ENCODE data around the gene VPS51. TPM values are rescaled to one million over a fixed set of nuclear protein-coding genes. Genes with fewer than 3 reads are reported as not detected.

The VPS51 gene
- total RNA-seq, 1 donor from 2014 or later = 145 TPM

DNA sequence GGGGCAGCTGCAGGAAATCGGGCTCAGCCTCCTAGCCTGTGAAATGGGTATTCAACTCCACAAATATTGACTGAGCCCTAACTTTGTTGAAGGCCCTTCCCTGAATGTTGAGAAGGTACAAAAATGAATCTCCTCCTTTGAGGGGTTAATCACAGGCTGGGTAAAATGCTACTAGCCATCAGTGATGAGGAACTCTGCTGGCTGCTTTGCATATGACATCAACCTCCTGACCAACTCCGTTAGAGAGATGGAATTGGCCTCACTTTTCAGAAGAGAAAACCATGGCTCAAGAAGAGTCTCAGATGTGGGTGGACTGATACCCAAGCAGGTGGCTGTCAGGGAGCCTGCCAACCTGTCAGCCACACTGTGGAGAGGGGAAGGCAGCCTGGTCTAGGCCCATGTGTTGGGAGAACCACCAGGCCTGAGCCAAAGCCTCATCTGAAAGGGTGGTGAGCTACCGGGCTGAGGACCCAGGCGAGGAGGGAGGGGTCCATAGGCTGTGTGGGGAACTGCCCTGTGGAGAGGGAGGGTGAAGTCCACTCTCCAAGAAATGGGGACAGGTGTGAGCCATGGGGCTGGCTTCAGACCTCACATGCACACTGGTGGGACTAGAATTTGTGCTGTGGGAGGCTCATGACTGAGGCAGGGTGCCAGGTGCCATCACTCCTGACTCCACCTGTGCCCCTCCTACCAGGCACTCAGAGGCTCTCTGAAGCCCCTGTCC lies 23.9 kb upstream of the VPS51 start:
- intact Hi-C loops (cut with micrococcal nuclease) = no loop called here

DNA sequence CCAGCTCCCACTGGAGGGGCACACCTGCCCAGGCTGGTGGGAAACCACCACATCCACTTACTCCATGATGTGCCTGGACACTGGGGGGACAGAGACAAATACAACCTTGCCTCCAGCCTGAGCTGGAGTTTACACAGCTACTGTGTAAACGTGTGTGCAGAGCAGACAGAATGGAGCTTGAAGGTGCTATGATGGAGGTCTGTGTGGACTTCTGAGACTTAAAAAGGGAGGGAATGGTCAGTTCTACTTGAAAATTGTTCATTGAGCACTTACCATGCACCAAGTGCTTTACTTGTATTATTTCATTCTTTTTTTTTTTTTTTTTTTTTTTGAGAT lies 23.4 kb upstream of the VPS51 start:
- intact Hi-C loops (cut with micrococcal nuclease) = no loop called here

DNA sequence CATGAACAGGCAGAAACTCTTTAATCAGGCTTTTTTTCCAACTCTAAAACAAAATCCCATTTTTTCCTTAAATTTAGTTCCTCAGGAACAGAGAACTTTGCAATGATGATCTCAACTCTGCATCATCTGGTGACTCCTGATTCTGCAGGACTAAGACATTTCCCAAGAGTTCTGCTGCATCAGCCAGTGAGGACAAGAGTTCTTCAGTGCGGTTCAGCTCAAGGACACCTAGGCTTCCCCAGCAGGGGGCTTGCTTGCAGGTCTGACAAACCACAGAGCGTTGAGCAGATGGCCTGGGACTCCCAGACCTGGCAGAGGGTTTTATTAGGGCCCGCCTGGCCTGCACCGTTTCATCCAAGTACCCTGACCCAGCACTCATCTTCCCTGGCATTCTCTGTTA lies 18.6 kb upstream of the VPS51 start:
- intact Hi-C loops (cut with micrococcal nuclease) = no loop called here

DNA sequence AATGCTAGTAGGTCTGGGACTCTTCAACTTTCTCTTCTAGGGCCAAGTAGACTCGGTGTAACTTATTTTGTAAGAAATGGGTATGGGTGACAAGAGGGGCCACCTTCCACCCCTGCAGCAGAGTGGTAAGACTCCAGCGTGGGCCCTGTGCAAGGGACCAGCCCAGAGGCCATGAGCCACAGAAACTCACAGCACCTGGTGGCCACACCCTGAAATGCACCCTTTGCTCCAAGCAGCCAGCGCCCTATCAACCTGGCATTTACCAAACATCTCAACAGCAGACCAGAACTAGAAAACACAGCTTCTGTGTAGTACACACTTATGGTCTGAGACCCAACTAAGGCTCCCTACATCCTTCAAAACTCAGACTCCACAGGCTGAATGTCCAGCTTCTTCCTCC lies 17.9 kb upstream of the VPS51 start:
- intact Hi-C loops (cut with micrococcal nuclease) = loop anchor here (1.0 kb wide), 3 partner anchors 51 to 231 kb away; partner anchors contain the start of gene SNX15

DNA sequence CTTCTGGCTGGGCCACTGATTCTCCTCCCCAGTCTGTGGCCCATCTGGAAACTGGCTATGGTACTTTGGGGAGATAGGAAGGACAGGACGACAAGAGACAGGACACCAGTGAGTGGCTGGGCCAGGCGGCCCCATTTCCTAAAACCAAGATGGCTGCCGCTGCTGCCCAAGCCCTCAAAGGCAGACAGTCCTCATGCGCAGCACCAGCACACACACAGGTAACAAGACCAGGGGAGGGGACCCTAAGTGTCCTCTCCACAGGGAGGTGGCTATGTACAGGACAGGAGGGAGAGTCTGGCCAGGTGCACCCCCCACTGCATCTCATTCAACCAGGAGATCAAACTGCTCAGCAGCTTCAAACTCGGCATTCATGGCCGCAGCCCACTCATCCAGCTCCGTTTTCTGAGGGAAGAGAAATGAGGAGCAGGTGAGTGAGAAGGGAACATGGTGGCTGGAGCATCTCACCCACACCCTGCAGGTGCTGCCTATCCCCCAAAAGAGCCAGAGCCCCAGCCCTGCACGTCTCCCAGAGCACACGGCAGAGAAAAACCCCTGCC lies 17.1 kb upstream of the VPS51 start:
- intact Hi-C loops (cut with micrococcal nuclease) = loop anchor here (1.0 kb wide), 3 partner anchors 52 to 232 kb away; partner anchors contain the start of gene SNX15

DNA sequence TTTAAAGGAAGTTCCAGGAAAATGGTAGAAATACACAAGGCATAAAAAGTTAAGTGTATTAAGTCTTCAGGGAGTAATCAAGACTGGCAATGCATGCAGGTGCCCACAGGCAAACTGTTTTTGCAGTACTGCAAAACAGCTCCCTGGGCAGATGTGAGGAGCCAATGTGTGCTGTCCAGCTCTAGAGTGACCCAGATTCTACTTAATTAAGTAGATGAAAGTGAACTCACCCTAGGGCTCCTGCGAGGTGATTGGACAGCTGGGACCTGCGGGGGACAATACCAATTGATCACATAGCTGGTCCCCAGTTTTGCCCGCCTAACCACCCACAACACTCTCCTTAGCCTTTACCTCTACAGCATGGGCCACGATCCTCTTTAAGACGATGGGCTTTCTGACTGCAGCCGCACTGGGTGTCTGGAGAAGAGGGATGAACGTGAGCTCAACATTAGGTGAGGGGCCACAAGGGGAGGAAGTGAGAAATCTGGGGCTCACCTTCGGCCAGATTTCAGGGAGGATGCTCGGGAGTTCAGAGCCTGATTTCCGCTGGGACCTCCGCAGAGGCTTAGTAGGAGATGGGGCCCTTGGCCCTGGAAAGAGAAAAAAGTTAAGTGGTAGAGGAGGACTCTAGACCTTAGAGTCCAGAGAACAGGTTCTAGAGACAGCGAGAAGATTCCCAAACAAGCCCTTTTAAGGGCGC lies 12.7 kb upstream of the VPS51 start:
- intact Hi-C loops (cut with micrococcal nuclease) = loop anchor here (1.0 kb wide), 1 partner anchor 205 kb away; the partner anchor contains the start of gene EHD1

DNA sequence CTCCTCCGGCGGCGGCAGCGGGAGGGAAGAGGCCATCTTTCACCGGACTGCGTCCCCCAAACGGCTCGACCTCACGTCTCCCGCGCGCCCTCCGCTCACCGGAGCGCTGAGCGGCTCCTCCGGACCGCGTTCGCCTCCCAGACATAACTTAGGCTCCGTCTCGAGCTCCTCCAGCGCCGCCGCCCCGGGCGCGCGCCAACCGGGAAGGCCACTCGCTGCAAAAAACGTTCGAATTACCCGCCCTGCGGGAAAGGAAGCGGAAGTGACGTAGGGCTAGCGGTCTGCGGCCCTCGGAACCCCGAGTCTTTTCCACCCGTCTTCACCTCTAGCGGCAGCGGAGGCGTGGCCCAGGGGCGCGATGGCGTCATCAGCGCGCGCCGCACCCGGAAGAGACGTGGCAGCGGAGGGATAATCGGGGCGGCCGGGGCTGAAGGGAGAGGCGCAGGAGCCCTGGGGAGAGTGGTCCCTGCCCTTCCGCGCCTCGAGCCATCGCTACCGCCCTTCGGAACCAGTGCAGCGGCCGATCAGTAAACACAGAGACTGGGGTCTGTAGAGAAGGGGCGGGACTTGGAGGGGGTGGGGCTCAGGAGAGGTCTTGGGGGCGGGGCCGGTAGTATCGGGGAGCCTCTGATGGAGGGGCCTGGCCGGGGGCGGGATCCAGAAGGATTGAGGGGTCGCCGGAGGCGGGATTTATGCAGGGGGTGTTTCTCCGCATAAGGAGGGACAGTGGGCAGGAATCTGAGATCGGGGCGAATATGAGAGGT lies 12.0 kb upstream of the VPS51 start, which contains the start of the genes CDCA5 and ZFPL1:
TSS of gene CDCA5 (minus strand) at position 207 of the 764 bp plus-strand sequence. CDS start at position 145, 62 bp downstream.
TSS of gene ZFPL1 (plus strand) at position 389 of the 764 bp plus-strand sequence. CDS start 477 bp downstream, outside the sequence.
- intact Hi-C loops (cut with micrococcal nuclease) = loop anchor here (1.0 kb wide), 14 partner anchors 12 to 531 kb away; partner anchors contain the start of genes ATG2A, EHD1, FAU and MRPL49

DNA sequence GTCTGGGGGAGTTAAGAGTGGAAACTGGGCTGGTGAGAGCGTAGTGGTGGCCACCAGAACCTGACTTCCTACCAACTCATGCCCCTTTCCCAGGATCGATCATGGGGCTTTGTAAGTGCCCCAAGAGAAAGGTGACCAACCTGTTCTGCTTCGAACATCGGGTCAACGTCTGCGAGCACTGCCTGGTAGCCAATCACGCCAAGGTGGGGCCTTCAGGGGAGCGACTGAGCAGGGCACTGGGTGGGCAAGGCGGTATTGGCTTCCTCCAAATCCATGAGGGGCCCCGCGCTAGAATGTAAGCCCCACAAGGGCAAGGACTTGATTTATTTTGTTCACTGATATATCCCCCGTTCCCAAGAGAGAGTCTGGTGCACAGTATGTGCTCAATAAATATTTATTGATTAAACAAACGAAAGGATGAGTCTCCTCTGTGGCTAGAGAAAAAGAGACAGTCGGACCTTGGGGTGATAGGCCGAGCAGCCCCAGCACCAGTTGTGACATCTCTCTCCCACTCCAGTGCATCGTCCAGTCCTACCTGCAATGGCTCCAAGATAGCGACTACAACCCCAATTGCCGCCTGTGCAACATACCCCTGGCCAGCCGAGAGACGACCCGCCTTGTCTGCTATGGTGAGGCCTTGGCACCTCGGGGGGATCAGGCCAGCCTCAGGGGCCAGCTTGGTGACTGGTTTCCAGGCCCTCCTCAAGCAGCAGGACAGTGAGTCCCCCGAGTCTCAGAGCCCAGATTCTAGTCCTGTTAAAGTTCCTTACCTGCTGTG lies 11.2 kb upstream of the VPS51 start:
- intact Hi-C loops (cut with micrococcal nuclease) = loop anchor here (1.0 kb wide), 13 partner anchors 12 to 531 kb away; partner anchors contain the start of genes ATG2A, FAU, MRPL49 and PCNX3

DNA sequence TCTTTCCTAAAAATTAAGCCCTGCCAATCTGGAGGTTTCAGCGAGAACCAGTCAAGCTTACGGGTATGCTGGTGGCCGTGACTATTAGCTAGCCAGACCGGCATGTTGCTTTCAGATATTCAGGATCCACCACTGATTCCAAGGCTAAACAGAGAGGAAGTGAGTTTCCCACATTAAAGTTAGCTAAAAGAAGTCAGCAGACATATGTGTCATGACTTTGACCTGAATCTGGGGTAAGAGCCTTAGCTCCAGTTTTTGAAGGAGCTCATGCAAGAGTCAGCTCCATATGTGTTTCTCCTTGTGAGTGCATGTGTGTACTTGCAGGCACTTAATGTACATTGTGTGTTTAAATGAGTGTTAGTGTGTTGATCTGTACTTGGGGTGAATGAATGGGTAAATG lies 10.6 kb upstream of the VPS51 start:
- intact Hi-C loops (cut with micrococcal nuclease) = no loop called here

DNA sequence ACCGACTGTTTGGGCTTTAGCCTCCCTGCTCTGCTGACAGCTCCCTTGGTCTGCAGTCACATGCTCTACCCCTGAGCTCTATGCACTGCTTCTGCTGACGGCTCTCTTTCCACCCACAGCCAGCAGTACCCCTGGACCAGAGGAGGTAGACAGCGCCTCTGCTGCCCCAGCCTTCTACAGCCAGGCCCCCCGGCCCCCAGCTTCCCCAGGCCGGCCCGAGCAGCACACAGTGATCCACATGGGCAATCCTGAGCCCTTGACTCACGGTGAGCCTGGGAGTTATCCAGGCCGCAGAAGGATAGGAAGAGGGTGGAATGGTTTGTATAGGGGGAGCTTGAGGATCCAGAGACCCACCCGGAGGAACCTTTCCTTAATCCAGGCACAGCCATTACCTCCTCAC lies 9.2 kb upstream of the VPS51 start:
- intact Hi-C loops (cut with micrococcal nuclease) = no loop called here

DNA sequence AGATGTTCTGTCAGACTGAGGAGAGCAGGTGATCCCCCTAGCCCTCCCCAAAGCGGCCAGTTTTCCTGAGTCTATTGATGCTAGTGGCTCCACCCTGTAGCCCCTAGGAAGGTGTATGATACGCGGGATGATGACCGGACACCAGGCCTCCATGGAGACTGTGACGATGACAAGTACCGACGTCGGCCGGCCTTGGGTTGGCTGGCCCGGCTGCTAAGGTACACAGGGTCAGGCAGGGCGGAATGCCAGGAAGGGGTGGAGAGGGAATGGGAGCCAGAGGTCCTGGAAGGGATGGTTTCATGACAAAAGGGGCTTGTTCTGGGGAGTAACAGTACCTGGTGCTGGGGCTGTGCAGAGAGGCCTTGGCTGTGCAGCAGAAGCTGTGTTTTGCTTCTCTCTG lies 8.8 kb upstream of the VPS51 start:
- intact Hi-C loops (cut with micrococcal nuclease) = no loop called here

DNA sequence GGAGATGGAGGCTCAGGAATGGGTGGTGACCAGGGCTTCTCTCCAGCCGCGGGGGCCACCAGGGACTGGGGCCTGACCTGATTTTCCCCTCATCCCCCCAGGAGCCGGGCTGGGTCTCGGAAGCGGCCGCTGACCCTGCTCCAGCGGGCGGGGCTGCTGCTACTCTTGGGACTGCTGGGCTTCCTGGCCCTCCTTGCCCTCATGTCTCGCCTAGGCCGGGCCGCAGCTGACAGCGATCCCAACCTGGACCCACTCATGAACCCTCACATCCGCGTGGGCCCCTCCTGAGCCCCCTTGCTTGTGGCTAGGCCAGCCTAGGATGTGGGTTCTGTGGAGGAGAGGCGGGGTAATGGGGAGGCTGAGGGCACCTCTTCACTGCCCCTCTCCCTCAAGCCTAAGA lies 8.2 kb upstream of the VPS51 start:
- intact Hi-C loops (cut with micrococcal nuclease) = no loop called here

DNA sequence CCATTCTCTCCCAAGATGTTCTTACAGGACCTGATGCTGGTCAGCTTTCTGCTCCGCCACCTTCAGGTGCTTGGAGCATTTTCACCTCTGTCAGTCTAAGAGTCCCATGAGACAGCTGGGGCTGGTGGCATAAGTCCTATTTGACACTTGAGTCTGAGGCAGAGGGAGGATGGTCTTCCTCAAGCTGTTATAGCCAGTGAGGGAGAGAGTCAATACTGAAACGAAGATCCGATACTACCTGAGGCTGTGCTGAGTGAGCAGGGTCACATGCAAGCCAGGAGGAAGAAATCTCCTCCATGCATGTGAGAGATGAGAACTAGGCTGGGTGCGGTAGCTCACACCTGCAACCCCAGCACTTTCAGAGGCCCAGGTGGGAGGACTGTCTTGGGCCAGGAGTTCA lies 6.4 kb upstream of the VPS51 start:
- intact Hi-C loops (cut with micrococcal nuclease) = no loop called here

DNA sequence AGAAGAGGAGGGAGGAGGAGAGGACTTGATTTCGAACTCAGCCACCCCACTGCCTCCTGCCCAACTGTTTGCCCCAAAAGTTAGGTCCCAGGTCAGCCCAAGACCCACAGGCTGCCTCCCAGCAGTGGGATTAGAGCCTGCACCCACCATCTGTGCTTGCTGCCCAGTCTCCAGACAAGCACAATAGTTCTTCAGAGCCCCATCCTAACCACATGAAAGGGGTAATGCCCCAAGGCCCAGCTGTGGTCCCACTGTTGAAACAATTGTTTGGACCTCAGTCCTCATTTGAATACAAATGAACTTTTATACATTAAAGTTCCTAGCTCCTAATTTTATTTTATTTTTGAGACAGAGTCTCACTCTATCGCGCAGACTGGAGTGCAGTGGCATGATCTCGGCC lies 5.4 kb upstream of the VPS51 start:
- intact Hi-C loops (cut with micrococcal nuclease) = no loop called here

DNA sequence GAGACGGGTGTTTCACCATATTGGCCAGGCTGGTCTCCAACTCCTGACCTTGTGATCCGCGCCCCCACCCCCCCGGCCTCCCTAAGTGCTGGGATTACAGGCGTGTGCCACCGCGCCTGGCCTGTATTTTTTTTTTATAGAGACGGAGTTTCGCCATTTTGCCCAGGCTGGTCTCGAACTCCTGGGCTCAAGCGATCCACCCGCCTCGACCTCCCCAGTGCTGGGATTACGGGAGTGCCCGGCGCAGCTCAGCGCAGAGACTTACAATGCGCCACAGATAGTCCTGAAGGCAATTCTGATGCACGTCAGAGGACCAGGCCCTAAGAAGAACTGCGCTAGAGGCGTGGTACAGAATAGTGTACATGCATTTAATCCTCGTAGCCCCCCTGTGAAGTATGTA lies 587 bp upstream of the VPS51 start:
- intact Hi-C loops (cut with micrococcal nuclease) = no loop called here

DNA sequence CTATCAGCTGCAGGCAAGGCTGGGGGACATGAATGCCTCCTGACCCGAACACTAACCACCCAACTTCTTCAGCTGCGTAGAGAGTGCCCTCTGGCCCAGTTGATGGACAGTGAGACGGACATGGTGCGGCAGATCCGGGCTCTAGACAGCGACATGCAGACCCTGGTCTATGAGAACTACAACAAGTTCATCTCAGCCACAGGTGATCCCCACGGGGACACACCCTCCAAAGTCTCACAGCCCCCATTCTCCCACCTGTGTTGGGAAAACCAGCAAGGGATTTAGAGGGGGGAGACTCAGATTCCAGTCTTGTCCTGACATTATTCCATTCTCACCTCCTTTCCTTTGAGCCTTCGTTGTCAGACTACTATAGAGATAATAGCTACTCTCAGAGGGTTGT lies 912 bp downstream of the VPS51 start:
- intact Hi-C loops (cut with micrococcal nuclease) = loop anchor here (1.0 kb wide), 9 partner anchors 13 to 180 kb away; partner anchors contain the start of genes ATG2A, CDCA5, FAU and MRPL49

DNA sequence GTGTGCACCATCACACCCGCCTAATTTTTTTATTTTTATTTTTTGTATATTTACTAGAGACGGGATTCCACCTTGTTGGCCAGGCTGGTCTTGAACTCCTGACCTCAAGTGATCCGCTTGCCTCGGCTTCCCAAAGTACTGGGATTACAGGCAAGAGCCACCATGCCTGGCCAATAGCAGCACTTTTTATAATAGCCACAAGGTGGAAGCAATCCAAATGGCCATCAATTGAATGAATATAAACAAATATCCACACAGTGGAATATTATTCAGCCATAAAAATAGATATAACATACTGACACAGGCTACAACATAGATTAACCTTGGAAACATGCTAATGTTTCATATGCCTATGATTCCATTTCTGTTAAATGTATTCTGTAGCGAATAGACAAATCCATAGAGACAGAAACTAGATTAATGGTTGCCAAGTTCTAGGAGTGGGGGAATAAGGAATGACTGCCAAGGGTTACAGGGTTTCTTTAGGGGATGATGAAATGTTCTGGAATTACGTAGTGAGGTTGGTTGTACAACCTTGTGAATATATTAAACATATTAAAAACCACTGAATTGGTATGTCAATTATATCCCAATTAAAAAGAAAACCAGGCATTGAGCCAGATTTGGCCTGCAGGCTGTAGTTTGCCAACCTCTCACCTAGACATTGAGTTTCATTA lies 4.8 kb downstream of the VPS51 start:
- intact Hi-C loops (cut with micrococcal nuclease) = no loop called here

DNA sequence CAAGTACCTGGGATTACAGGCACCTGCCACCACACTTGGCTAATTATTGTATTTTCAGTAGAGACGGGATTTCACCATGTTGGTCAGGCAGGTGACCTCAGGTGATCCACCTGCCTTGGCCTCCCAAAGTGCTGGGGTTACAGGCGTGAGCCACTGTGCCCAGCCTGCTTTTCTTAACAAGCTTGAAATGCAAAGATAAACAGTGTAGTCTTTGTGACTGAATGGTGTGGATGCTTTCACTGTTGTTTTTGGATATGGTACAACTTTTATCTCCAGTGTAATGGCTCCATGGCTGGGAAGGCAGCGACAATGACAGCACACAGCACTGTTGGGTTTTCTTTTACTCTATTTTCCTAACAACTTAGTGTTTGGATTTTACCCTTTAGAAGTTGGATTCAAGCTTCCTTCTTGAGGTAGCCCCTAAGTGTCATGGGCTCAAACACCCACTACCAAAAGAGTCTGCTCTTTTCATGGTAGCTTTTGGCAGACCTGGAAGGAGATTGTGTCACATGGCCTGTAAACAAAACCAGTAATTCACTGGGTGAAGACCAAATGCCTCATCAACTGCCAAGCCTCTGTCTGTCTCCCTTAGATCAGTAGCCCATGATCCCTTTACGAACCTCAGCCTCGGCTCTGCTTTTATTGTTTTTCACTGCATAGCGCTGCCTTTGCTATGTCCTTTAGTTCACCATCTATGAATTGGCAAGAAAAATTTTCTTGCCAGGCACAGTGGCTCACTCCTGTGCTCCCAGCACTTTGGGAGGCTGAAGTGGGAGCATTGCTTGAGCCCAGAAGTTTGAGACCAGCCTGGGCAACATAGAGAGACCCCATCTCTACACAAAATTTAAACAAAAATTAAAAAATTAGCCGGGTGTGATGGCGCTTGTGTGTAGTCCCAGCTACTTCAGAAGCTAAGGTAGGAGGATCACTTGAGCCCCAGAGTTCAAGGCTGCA lies 6.4 kb downstream of the VPS51 start:
- intact Hi-C loops (cut with micrococcal nuclease) = no loop called here

DNA sequence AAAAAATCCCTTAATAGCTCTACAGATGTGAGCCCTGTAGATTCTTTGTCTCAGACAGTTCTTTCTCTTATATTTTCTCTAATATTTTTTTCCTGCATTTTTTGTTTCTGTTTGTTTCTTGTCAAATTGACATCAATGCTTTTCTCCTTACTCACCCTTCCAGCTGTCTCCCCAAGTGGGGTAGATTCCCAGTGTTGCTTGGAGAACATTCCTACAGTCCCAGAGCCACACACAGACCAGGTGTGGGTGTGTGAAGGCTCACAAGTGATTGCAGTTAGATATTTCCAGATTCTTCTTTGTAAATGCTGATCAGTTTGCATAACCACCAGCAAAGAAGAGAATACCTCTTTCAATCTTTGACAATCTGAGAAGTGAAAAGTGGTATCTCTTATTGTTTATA lies 7.5 kb downstream of the VPS51 start:
- intact Hi-C loops (cut with micrococcal nuclease) = no loop called here
